Thyroid gland (tissue), 4 donors: ENCODE measurements around the gene DLGAP1.

Experiments used
- POLR2A ChIP-seq, 2 donors: fragments of 450-650 bp; IDR thresholded peaks; one replicate each; pipeline ENCODE4 v1.6.1; 2017; ENCODE audit warnings: antibody characterized with exemption in 2 of 2, mild to moderate bottlenecking in 2 of 2, moderate library complexity in 1 of 2
- TF ChIP-seq, protein P1 (sequence below), 6 experiments: fragments of 200-600 bp in 3 of 6; fragments of 450-650 bp in 3 of 6; sonication (generic) in 3 of 6; IDR thresholded peaks; one replicate each; pipeline ENCODE4 v1.5.1; 2016 to 2019; ENCODE audit warnings: antibody characterized with exemption in 6 of 6, mild to moderate bottlenecking in 2 of 6, inconsistent platforms in 1 of 6, moderate library complexity in 1 of 6

DNA sequence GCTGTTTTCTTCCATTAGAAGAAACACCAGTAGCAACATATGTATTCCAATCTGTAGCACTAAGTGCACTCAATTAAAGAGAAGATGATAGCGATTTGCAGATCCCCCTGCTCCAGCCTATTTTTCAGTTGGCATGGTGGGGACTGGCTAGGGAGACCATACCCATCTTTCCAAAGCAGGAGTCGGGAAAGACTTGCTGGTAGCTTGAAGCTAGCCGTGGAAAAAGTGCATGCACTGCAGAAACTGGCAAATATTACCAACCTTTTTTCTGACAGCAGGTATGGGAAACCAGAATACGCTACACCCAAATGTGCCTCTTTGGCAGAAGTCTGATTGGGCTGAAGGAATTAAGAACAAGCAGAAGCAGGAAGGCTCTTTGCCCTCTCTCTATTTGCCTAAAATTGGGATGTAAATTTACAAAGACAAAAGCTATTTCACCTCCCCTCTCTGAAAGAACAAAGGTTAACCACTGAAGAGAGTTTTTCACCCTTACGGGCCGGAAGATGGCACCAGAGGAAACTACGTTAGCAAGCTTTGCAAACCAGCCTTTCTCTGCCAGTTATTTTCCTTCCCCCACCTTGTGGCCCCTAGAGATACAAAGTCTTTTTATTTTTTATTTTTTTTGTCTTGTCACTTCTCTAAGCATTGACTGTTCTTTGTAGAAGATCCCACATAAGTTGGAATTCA is 273.1 kb downstream of the DLGAP1 start:
- TF ChIP-seq, protein P1, sequence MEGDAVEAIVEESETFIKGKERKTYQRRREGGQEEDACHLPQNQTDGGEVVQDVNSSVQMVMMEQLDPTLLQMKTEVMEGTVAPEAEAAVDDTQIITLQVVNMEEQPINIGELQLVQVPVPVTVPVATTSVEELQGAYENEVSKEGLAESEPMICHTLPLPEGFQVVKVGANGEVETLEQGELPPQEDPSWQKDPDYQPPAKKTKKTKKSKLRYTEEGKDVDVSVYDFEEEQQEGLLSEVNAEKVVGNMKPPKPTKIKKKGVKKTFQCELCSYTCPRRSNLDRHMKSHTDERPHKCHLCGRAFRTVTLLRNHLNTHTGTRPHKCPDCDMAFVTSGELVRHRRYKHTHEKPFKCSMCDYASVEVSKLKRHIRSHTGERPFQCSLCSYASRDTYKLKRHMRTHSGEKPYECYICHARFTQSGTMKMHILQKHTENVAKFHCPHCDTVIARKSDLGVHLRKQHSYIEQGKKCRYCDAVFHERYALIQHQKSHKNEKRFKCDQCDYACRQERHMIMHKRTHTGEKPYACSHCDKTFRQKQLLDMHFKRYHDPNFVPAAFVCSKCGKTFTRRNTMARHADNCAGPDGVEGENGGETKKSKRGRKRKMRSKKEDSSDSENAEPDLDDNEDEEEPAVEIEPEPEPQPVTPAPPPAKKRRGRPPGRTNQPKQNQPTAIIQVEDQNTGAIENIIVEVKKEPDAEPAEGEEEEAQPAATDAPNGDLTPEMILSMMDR (IDR thresholded peaks at IDR 0.05): no peak
- no peak for TF ChIP-seq POLR2A (IDR thresholded peaks at IDR 0.05)
